HG02885 (cell line): ENCODE measurements around the gene TMEM52.
"Not testable (repeated sequence)": the region's sequence is repeated elsewhere in the genome, so short reads cannot be mapped to it uniquely, and the experiment has no call there.

Experiments
- ATAC-seq: cut with Tn5 transposase; IDR thresholded peaks from one replicate; pipeline ENCODE4 v1.9.1; 2021; ENCODE audit warnings: mild to moderate bottlenecking; ENCODE audit not compliant: unreplicated experiment, poor library complexity

The TMEM52 gene

GRCh38 chr1:1947493-1947892 is 28.4 kb upstream of the TMEM52 start:
- ATAC-seq = no peak

DNA sequence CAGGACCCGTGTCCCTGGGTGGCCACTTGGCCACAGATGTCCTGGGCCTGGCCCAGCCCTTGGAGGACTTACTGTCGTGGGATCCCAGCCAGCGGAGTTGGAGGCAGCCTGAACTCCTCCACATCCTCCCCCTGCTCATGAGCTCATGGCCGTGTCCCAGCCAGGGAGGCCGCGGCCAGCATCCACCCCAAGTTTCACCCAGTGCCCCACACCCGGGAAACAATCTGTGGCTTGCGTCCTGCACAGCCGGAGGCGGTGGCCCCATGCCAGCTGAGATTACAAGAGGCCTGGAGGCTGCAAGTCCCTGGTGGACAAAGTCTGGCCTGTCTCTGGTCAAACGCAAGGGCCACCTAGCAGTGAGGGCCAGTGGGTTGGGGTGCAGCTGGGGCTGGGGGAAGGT is 27.5 kb upstream of the TMEM52 start:
- no peak for ATAC-seq

DNA sequence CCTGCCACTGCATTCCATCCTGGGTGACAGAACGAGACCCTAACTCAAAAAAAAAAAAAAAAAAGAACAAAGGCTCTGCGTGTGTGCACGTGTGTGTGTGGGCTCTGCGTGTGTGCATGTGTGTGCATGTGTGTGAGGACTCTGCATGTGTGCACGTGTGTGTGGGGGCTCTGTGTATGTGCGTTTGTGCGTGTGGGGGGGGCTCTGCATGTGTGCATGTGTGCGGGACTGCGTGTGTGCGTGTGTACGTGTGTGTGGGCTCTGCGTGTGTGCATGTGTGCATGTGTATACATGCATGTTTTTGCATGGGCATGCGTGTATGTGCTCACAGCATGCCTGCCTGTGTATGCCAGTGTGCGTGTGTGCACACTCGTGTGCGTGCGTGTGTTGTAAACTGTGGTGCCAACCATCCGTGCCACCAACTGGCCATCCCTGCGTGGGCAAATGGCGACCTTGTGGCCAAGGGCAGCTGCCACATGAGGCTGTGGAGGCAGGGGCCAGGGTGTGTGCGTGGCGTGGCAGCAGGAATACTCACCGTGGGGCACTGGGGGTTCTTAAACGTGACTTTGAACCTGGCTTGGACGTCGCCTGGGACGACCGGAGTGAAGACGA is 26.8 kb upstream of the TMEM52 start:
- no peak for ATAC-seq

- no peak for ATAC-seq
Observed at GRCh38 chr1:1943834-1944570, 24.9 kb upstream of the TMEM52 start.

GRCh38 chr1:1942753-1943656 is 23.9 kb upstream of the TMEM52 start:
- no peak for ATAC-seq

GRCh38 chr1:1941868-1942752 is 23.0 kb upstream of the TMEM52 start:
- ATAC-seq = no peak

GRCh38 chr1:1941211-1941841 is 22.2 kb upstream of the TMEM52 start:
- no peak for ATAC-seq

GRCh38 chr1:1940123-1940425 is 21.0 kb upstream of the TMEM52 start:
- ATAC-seq = no peak

DNA sequence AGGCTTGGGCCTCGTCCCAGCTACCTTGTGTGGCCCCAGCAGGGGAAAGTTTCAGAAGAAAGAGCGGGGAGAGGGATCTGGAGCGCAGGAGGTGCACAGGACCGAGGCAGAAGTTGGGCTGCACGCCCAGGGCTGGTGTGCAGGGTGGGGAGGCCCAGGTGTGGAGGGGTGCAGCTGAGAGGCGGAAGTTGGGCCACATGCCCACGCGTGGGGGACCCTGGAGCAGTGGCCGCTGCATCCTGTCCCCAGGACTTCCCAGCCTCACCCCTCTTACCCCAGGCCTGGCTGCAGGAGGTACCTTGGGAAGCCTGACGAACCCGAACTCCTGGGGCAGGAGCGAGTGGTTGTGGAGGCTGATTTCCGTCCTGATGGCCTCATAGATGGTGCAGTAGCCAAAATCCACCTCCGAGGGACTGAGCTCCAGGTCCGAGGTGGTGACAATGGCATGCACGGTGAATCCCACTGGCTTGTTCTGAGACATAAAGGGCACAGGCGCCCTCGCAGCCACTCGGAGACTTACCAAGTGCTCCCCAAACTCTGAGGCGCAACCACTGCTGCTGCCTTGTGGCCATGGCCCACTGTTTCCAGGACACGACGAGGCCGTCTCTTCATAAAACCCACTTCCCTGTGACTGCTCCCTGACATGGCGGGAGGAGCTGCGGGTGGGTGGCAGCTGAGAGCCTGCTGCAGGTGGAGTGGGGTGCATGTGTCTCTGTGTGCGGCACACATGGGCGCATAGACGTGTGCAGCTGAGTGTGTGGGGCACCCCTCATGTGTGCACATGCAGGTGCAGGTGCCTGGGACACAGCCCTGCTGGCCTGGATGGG is 20.4 kb upstream of the TMEM52 start:
- no peak for ATAC-seq

DNA sequence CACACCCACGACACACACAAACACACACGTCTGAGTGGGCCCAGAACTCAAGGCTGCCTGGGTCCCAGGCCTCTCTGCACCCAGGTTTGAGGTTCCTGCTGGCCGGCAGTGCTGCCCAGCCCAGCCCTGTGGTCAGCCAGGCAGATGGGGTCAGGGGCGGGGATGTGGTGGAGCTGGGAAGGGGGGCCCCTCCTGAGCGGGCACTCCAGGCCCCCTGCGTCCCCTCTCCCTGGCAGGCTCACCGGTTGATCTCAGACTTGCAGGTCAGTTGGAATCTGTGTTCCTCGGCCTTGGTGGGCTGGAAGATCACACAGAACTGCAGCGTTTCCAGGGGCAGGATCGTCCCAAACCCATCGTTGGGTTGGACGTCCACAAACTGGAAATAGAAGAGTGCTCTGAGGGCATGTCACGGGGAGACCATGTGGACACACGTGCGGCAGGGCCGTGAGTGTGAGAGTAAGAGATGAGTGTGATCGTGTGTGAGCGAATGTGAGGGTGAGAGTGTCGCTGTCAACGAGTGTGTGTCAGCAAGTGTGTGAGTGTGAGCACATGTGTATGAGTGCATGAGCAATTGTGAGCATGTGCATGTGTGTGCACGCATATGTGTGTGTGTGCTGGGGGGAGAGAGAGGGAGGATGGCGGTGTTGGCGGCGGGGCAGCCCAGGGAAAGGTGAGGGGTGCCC is 19.7 kb upstream of the TMEM52 start:
- ATAC-seq = no peak

DNA sequence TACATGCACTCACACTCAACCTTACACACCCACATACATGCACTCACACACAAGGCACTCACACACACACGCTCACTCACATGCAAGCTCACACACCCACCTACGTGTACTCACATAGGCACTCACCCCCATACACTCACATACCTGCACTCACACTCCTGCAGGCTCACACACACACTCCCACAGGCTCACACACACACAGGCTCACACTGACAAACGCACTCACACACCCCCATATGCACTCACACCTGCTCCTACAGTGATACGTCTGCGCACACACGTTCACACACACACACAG is 19.1 kb upstream of the TMEM52 start:
- ATAC-seq = no peak

DNA sequence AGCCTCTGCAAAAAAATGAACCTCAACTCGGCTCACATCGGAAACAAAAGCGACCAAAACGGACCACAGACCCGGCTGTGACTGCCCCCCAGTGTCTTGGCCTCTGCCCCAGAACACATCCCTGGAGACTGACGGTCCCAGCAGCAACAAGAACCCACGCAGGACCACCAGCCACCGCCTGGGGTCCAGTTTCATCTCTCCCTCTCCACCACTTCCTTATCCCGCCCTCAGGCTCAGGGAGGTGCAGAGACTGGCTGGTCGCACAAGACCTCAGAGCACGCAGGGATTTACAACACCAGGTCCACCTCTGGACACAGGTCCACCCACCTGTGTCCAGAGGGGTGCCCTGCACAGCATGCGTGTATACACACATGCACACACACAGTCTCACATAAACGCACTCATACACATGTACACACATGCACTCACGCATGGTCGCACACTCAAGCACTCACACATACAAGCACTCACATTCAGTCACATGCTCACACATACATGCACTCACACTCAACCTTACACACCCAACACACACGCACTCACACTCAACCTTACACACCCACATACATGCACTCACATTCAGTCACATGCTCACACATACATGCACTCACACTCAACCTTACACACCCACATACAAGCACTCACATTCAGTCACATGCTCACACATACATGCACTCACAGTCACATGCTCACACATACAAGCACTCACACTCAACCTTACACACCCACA is 18.6 kb upstream of the TMEM52 start:
- ATAC-seq = no peak

DNA sequence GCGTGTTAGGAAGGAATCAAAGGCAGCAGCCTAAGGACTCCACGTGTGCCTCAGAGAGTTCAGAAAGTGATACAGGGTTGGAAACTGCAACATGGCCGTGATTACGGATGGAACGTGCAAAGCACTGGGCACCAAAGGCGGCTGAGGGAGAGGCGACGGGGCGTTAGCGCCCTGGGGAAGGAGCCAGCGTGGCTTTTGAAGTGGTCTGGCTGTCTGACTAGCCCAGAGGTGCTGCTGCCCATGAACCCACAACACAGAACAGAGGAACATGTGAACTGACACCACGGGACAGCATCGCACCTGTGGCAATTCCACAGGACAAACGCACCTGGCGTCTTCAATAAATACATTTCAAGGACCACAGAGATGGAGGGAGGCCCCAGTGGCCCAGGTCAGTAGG is 18.0 kb upstream of the TMEM52 start:
- no peak for ATAC-seq

DNA sequence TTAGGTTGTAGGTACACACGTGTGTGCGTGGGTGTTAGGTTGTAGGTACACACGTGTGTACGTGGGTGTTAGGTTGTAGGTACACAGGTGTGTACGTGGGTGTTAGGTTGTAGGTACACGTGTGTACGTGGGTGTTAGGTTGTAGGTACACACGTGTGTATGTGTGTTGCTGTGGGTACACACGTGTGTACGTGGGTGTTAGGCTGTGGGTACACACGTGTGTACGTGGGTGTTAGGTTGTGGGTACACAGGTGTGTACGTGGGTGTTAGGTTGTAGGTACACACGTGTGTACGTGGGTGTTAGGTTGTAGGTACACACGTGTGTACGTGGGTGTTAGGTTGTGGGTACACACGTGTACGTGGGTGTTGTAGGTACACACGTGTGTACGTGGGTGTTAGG is 15.8 kb upstream of the TMEM52 start:
- not testable (repeated sequence) for ATAC-seq

GRCh38 chr1:1929639-1930545 is 10.8 kb upstream of the TMEM52 start:
- no peak for ATAC-seq

- ATAC-seq = no peak
Observed at GRCh38 chr1:1929102-1929638, 10.1 kb upstream of the TMEM52 start.
